Measurements from ENCODE around the gene CKS1B.
"Not testable (repeated sequence)": the region's sequence is repeated elsewhere in the genome, so short reads cannot be mapped to it uniquely, and the experiment has no call there.

CKS1B gene

DNA sequence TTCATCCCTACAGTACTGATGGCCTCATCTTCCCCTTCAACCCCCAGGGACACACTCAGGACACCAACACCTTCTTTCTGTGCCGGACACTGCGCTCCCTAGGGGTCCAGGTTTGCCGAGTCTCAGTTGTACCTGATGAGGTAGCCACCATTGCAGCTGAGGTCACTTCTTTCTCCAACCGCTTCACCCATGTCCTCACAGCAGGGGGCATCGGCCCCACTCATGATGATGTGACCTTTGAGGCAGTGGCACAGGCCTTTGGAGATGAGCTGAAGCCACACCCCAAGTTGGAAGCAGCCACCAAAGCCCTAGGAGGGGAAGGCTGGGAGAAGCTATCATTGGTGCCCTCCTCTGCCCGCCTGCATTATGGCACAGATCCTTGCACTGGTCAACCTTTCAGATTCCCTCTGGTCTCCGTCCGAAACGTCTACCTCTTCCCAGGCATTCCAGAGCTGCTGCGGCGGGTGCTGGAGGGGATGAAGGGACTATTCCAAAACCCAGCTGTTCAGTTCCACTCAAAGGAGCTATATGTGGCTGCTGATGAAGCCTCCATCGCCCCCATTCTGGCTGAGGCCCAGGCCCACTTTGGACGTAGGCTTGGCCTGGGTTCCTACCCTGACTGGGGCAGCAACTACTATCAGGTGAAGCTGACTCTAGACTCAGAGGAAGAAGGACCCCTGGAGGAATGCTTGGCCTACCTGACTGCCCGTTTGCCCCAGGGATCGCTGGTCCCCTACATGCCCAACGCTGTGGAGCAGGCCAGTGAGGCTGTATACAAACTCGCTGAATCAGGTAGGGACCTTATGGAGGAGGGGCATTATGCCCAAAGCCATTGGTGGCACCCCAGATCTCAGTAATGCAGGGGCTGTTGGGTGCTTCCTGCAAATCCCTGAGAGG lies 13.8 kb downstream of the CKS1B start:
- DNase-seq, result no peak

DNA sequence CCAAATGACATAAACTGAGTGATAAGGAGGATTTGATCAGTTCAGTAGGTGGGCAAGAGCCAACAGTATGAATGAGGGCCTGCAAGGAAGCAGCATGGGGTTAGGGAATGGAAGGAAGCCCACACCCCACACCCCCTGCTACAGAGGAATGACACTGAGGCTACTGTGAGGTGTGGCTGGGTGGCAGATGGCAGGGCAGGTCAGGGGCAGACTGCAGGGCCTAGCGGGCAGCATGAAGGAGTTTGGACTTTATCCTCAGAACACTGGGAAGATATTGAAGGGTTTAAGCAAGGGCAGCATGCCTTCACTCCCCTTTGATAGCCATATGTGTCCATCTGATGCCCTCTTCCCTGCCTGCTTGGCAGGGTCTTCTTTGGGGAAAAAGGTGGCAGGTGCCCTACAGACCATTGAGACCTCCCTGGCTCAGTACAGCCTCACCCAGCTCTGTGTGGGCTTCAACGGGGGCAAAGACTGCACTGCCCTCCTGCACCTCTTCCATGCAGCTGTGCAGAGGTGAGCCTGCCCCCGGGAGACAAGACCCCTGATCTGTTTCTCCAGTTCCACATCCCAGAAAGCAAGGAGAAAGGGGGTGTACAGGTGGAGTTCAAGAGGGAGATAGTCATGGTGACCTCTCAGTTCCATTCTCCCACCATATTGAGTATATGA lies 14.8 kb downstream of the CKS1B start:
- DNase-seq, result no peak

DNA sequence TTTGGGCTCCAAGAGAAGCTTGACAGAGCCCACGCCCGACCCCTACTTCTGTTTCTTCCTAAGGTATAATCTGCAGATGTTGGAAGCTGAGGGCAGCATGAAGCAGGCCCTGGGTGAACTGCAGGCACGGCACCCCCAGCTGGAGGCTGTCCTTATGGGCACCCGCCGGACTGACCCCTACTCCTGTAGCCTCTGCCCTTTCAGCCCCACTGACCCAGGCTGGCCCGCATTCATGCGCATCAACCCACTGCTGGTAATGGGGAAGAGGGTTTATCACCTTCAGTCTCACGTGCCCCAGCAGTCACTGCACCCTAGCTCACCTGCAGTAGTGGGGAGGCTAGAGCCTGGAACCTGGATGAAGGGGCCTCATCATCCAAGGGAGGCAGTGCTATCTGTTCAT lies 15.8 kb downstream of the CKS1B start:
- DNase-seq, result no peak

DNA sequence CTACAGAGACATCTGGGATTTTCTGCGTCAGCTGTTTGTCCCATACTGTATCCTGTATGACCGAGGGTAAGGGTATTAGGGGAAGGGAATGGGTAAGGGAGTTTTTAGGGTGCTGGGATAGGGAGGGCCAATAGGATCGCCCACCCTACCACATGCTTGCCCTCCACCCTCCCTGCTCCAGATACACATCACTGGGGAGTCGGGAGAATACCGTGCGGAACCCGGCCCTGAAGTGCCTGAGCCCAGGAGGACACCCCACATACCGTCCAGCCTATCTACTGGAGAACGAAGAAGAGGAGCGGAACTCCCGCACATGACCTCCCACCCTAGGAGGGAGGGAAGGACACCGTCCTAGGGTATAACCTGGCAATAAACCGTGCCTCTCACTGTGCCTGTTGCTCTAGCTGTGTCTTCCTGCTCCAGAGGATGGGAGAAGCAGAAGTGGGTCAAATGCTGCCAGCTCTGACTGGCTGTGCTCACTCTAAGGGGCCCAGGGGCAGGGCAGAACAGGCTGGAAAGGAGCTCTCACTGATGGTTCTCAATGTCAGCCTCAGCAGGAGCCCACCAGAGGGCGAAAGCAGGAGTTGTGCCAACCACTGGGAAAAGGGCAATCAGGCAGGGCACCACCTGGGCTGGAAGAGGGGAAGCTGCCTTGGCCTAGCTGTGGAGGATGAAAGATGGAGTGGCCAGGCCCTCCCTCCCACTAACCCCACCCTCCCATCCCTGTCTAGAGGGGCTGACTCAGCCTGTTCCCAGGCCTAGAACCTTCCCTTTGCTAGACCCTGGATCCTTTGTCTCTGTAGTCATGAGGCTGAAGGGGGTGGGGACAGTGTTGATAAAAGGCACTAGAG lies 18.5 kb downstream of the CKS1B start:
- DNase-seq, result no peak

DNA sequence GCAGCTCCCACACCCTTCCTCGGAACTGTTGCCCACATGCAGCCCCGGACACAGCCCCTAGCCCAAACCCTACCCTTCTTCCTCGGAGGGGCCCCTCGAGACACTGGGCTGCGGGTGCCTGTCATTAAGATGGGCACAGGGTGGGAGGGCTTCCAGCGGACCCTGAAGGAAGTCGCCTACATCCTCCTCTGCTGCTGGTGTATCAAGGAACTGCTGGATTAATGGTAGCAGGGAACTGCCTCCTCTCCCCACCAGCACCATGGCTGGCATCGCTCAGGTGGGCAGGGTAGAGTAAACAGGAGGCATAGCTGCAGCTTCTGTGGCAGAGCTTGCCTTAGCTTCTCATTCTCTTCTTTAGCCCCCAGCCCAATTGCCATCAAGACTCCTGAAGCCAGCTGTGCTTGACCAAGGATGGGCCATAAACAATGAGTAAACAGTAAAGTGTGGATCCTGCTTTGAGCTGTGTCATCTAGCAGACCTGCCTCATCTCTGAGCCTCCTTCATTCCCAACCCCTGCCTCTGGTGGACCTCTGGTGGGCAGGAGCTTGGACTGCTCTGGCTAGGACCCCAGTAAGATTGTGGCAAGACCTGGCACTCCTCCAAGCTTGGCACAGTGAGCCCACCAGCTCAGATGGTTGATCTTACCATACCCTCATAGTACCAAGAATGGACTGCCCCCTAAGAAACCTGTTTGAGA lies 19.2 kb downstream of the CKS1B start, which contains the start of gene LENEP:
LENEP (plus strand) TSS at position 15 of the 697 bp plus-strand sequence; CDS start at position 37, 22 bp downstream.
- DNase-seq, result no peak

DNA sequence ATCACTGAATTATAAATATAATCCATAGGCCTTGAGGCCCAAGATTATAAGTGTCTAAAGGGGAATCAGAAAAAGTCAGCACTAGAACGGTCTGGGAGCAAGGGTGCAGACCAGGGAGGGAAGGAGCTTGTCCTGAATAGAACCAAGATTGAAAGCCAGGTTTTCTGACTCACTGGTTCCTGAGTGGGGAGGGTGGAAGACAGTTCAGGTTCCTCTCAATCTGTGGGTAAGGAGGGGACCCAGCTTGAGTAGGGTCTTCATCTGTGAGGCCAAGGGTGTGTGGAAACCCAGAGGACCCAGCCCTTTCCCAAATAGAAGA lies 19.7 kb downstream of the CKS1B start:
- no peak for DNase-seq

DNA sequence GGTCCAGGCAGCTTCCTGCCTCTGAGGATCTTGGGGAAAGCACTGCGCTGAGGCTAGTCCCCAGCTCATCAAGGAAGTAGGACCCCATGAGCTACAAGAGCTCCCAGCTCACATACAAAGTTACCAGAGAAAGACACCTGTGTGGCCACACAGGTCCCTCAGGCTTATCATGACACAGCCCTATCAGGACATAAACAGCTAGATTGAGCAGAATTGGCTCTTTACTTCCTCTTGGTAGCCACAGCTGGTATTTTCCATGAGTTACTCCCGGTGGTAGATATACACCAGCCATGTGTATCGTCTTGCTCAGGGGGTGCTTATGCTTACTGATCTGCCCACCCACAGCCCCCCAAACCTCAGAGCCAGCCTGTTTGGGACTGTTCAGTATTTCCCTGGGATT lies 20.1 kb downstream of the CKS1B start:
- no peak for DNase-seq

DNA sequence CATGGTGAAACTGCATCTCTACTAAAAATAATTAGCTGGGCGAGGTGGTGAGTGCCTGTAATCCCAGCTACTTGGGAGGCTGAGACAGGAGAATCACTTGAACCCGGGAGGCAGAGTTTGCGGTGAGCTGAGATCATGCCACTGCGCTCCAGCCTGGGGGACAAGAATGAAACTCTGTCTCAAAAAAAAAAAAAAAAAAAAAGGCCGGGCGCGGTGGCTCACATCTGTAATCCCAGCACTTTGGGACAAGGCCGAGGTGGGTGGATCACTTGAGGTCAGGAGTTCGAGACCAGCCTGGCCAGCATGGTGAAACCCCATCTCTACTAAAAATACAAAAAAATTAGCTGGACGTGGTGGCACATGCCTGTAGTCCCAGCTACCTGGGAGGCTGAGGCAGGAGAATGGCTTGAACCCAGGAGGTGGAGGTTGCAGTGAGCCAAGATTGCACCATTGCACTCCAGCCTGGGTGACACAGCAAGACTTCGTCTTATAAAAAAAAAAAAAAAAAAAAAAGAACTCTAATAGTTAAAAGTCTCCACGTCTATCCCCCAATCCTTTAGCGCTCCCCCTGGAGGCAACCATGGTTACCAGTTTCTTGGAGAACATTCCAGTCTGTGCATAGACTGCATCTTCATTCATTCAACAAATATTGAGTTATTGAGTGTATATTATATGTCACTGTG lies 21.0 kb downstream of the CKS1B start:
- not testable (repeated sequence) for DNase-seq

DNA sequence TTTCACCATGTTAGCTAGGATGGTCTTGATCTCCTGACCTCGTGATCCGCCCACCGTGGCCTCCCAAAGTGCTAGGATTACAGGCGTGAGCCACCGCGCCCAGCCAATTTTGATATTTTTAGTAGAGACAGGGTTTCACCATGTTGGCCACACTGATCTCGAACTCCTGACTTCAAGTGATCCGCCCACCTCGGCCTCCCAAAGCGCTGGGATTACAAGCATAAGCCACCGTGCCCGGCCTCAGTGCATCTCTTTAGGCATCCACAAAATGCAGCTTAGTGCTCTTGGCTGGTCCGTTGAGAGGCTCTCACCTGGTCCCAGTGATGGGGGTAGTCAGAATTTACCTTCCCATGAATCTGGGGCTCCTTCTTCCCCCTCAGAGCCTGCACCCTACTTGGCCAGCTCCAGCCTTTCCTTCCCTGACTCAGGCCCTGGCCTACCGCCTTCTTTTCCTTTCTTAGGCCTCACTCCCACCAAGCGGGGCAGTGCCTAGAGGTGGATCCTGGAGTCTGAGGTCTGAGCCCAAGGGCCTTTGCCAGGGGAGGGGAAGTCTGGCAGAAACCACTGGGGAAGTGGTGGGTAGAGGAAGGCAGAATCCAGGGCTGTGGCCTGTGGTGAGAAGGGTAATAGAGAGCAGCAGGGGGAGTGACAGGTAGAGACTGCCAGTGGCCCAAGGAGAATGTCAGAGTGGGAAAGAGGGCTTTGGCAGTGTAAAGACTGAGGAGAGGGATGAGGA lies 22.7 kb downstream of the CKS1B start:
- no peak for DNase-seq

DNA sequence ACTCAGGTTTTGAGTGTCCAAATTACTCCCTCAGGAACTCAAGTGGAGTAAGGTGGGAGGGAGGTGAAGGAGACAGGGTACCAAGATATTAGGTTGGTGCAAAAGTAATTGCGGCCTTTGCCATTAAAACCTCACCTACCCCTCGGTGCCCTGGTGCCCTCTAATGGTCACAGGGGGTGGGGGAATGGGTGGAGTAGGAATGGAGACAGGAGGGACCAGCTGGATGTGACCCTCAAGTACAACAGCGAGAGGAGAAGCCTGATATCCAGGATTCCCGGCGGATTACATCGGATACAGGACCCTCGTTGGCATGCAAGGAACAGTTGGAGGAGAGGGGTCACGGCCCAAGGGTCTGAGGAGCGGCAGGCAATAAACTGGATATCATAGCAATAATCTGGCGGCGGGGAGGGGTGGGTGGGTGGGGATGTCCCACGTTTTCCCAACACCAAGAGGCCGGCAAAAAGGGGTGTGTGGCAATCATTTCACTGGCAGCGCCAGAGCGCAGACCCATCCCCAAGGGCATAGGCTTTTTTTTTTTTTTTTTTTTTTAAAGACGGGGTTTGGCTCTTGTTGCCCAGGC lies 23.8 kb downstream of the CKS1B start:
- no peak for DNase-seq

DNA sequence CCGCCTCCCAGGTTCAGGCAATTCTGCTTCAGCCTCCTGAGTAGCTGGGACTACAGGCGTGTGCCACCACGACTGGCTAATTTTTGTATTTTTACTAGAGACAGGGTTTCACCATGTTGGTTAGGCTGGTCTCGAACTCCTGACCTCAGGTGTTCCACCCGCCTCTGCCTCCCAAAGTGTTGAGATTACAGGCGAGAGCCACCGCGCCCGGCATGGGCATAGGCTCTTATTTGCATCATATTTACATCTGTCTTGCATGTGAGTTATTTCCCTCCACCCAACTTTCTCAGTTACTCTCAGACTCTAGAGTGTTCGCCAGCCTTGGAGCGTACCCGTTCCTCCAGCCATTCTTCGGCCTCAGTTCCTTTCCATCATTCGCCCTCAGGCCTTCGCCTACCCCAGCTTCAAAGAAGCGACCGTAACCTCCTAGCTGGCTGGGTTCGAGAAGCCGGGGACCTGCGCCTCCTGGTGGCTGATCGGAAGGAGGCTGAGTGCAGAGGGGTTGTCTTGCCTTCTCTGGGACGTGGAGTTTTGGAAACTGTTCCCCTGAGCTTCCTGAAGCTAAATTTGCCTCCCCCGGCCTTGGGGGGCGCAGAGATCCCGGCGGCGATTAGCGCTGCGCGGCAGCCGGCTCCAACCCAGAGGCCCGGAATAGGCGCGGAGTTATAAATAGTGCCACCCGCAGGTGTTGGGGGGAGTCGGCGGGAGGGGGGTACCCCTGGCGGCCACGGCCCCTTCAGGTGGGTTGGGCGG lies 24.5 kb downstream of the CKS1B start:
- DNase-seq, result peak; percentile 90

DNA sequence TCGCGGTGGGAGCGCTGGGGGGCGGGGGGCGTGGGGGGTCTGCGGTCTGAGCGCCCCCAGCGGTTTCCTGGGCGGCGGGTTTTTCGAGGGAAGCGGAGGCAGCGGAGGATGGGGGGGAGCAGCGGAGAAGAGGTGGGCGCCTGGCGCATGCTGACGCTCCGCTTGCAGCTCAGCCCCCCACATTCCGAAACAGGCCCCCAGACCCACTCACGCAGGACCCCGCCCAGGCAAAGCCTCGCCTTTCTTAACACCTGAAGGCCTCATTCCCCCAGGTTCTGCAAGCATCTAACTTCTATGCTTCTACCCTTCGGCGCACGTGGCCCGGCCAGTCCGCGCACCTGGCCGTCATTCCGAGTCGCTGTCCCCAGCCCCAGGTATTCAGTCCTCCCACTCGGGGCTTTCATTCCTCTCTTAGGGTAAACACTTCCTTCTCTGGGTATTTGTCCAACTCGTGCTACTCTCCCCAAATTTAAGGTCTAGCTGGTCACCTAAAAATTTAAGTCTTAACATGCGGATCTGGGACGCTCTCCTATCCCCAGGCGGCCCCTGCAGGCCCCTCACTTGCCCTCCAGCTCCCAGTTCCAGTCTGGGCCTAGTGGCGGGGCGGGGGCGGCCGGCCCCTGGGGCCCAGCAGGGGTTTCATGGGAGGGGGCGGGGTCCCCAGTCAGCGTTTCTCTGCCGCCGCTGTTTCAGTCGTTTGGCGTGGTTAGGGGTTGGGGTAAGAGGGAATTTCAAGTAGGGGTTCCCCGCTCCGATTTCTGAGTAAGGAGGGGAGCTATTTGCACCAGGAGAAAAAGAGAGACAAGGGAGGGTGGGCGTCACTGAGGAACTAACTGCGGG lies 25.3 kb downstream of the CKS1B start:
- peak; percentile 65 for DNase-seq

DNA sequence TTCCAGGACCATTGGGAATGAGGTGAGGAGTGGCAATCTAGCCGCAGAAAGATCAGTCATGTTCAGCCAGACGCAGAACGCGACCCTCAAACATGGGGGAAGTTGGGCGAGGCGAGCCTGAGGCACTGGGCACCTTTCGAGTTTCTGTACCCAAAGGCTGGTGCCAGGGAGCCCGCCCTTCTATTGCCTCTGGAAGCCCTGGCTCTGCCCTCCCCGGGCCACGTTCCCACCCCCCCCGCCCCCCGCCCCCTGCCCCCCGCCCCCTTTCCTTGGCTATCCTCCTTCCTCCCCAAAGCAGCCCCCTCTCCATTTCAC lies 25.9 kb downstream of the CKS1B start:
- no peak for DNase-seq

DNA sequence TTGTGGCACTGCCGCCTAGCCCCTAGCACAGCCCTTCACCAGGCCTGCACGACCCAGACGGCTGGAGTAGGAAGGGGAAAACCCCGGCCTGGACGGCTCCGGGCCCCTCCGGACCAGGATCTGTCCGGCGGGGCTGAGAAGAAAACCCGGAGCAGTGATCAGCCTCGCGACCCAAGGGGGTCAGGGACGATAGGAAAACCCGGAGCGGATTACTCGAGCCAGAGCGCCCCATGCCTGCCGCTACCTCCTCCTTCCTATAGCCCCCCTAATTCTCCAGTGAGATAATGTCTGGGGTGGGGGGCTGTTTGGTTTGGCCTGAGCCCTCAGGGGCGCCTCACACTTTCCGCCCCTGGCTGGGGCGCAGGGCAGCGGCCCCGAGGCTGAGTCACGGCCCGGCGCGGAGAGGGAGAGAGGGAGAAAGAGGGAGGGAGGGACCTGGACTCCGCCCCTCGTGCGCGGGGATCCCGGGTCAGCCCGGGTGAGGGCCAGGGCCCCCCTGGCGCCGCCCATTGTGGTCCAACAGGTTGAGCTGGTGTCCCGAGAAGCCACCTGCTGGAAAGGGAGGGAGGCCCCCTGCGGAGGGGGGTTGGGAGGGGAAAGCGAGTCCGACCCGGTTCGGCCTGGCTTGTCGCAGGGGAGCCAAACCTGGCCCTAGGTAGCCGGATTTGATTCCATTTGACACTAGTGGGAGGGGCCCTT lies 26.4 kb downstream of the CKS1B start:
- peak; percentile 91 for DNase-seq

DNA sequence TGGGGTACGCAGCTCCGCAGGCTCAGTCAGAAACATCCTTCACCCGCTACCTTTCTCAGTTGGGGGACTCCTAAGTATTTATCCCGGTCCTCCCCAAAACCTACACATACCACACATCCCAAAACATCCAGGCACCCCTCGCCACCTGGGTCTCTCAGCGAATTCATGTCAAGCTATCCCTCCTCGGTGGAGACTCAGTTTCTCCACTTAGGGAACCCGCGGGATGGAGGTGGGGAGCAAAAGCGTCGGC lies 26.9 kb downstream of the CKS1B start:
- no peak for DNase-seq

DNA sequence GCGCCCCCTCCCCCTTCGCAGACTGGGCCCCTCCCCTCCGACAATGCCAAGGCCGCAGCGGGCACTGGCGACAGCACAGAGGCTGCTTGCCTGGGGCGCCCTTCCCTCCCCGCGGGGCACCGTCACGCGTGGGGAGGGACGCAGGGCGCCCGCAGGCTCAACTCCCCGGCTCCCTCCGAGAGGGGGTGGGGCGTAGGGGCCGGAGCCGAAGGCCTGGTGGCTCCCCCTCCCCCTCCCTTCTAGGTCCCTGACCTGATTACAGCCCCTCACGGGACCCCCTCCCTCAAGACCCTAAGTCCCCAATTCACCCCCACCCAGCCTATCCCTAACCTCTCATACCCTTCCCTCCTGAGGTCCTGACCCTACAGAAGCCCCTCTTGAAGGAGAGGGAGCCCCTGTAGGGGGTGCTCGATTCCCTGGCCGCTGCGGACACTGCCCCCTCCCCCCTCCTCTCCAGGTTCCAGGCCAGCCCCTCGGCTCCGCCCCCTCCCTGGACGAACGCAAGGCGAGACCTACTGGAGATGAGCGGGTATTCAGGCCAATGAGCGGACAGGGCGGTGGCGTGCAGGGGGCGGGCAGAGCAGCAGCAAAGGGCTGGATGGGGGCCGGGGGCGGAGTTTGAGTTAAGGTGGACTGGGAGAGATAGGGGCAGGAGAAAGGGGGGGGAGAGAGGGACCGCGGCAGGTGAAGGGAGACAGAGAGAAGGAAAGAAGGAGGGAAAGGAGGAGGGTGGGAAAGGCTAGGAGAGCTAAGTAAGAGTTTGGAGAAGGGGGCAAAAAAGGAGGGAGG lies 27.4 kb downstream of the CKS1B start:
- peak; percentile 100 for DNase-seq

DNA sequence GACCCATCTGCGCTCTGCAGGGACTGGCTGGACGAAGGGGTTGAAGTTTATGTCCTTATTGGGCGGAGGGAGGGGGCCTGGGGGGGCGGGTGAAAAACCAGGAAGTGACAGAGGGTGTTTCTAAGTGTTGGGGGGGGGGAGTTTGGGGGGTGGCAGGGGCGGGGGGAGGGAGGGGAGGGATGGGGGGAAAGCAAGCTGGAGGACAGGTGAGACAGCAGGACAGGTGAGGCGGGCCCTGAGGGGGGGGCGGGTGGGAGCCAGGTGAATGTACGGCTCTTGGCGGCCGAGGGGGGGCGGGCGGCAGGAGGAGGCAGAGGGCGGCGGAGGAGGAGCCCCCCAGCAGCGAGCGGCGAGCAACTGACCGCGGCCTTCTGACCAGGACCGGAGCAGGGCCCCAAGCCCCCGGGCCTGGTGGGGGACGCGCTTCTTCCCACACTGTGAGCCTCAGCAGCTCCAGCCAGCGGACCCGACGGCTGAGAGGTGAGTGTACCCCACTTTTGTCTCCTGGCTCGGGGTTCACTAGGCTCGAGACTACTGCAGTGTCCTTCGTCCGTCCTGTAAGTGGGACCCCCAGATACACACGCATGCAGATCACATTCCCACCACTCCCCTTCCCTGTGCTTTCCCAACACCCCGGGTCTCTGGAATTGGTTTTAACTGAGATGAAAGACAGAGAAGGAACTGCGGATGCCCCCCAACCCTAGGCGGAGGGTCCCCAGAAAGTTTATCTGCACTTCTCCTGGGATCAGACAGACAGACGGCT lies 28.2 kb downstream of the CKS1B start, which contains the start of gene ZBTB7B:
ZBTB7B (plus strand) TSS at position 339 of the 763 bp plus-strand sequence. CDS start 11,859 bp downstream, outside the sequence.
- no peak for DNase-seq
